OCI-LY7 (cell line): Measurements from ENCODE around the gene ZNF678.

Experiments
- CTCF ChIP-seq: fragments of 200-600 bp; sonication (generic); conservative IDR thresholded peaks from 2 replicates; pipeline ENCODE4 v1.5.1; 2014; ENCODE audit warnings: mild to moderate bottlenecking, antibody characterized with exemption, low read length, moderate library complexity, mixed read lengths
- EZH2phosphoT487 ChIP-seq: fragments of 200-600 bp; sonication (generic); IDR thresholded peaks from 2 replicates; pipeline ENCODE4 v1.6.1; 2018; ENCODE audit warnings: low read depth, borderline replicate concordance, mild to moderate bottlenecking, mixed run types, antibody characterized with exemption, low read length, moderate library complexity, mixed read lengths

GRCh38 chr1:227583354-227583753 lies 20.0 kb downstream of the ZNF678 start:
- no peak for TF ChIP-seq CTCF
- TF ChIP-seq EZH2phosphoT487 = no peak
